ENCODE results near the gene DCTN5. TPM values are rescaled to one million over a fixed set of nuclear protein-coding genes. Genes with fewer than 3 reads are reported as not detected.
"Not testable (repeated sequence)": the region's sequence is repeated elsewhere in the genome, so short reads cannot be mapped to it uniquely, and the experiment has no call there.

DCTN5 gene
- total and polyA plus RNA-seq, 7 experiments from 2014 or later = 34.9 to 100 (median 54.0) TPM

- H3K4me1 Mint-ChIP-seq = peaks cover 0 to 3% (median 0%) of the 10 kb centered on the region in 7 donors
- H3K4me3 Mint-ChIP-seq = no peak overlapping the region
- H3K4me3 ChIP-seq (ENCODE audit: low read length) = no peak overlapping the region
- H3K27ac Mint-ChIP-seq = no peak overlapping the region
- peaks cover 0 to 4% of the 10 kb centered on the region in 2 donors for H3K27me3 ChIP-seq (ENCODE audit: control insufficient read depth in 2 of 2, insufficient read depth in 2 of 2, low read length in 2 of 2)
- no peak overlapping the region for H3K27ac ChIP-seq (ENCODE audit: low read depth, low read length)
- H3K9me3 ChIP-seq (ENCODE audit: control insufficient read depth in 2 of 3, low read length in 3 of 3) = no peaks in the 10 kb centered on the region
- no peaks in the 10 kb centered on the region for H3K36me3 ChIP-seq (ENCODE audit: control insufficient read depth in 2 of 3, insufficient read depth in 3 of 3, low read length in 3 of 3)
- no peaks in the 10 kb centered on the region for H3K4me1 ChIP-seq (ENCODE audit: control insufficient read depth in 2 of 2, insufficient read depth in 2 of 2, low read length in 2 of 2)
- H3K36me3 Mint-ChIP-seq = peaks cover 0 to 1% (median 0%) of the 10 kb centered on the region in 5 donors
- H3K9me3 Mint-ChIP-seq = peaks cover 0 to 12% (median 4%) of the 10 kb centered on the region in 11 donors
- intact Hi-C loops (cut with micrococcal nuclease) = no loop called here
- DNase-seq = no peak
- peaks cover 45 to 51% (median 47%) of the 10 kb centered on the region in 5 donors for H3K27me3 Mint-ChIP-seq
- POLR2A ChIA-PET = no interaction called here
- ATAC-seq = no peak
- CTCF ChIA-PET = no interaction called here
Measured at GRCh38 chr16:23716484-23716883, 75.2 kb downstream of the DCTN5 start.

DNA sequence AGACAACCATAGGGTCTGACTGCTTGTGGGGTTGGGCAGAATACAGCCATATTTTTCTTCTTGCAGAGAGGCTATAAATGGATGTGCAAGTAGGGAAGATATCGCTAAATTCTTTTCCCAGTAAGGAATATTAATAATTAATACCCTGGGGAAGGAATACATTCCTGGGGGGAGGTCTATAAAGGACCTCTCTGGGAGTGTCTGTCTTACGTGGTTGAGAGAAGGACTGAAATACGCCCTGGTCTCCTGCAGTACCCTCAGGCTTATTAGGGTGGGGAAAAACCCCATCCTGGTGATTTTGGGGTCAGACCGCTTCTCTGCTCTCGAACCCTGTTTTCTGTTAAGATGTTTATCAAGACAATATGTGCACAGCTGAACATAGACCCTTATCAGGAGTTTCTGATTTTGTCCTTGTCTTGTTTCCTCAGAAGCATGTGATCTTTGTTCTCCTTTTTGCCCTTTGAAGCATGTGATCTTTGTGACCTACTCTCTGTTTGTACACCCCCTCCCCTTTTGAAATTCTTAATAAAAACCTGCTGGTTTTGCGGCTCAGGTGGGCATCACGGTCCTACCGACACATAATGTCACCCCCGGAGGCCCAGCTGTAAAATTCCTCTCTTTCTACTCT lies 81.5 kb downstream of the DCTN5 start:
- H3K27ac ChIP-seq (ENCODE audit: low read depth, low read length); H3K4me1 Mint-ChIP-seq; POLR2A ChIA-PET; H3K36me3 Mint-ChIP-seq; DNase-seq; H3K9me3 ChIP-seq (ENCODE audit: control insufficient read depth in 2 of 3, low read length in 3 of 3); CTCF ChIA-PET; intact Hi-C loops (cut with micrococcal nuclease); H3K36me3 ChIP-seq (ENCODE audit: control insufficient read depth in 2 of 3, insufficient read depth in 3 of 3, low read length in 3 of 3); H3K27ac Mint-ChIP-seq; H3K4me3 ChIP-seq (ENCODE audit: low read length); ATAC-seq; H3K27me3 ChIP-seq (ENCODE audit: control insufficient read depth in 2 of 2, insufficient read depth in 2 of 2, low read length in 2 of 2); H3K4me3 Mint-ChIP-seq; H3K4me1 ChIP-seq (ENCODE audit: control insufficient read depth in 2 of 2, insufficient read depth in 2 of 2, low read length in 2 of 2): not testable (repeated sequence)
- Mint-ChIP-seq H3K9me3 (peaks cover 6 to 31% (median 10%) of the 10 kb centered on the region in 11 donors), H3K27me3 (peaks cover 16 to 30% (median 22%) of the 10 kb centered on the region in 5 donors)

DNA sequence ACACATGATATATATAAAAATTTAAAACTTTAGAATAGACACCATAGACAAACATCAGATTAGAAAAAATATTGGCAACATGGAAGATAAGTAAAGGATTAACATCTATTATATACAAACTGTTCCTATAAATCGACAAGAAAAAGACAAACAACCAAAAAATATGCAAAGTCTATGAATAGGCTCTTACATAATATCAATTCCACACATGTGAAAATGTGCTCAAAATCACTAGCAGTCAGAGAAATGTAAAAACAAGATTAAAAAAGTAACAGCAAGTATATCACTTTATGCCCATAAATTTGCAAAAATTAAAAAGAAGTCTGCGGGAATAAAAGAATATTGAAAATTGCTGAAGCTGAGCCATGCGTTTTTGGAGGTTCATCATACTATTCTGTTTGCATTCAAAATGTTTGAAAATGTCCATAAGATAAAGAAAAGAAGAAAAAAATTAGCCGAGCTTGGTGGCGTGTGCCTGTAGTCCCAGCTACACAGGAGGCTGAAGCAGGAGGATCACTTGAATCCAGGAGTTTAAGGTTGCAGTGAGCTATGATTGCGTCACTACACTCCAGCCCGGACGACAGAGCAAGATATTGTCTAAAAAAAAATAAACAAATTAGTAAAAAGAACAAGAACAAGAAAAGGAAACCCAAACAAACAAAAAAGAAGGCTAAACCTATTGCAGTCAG lies 83.0 kb downstream of the DCTN5 start:
- Histone ChIP-seq H3K4me1 (ENCODE audit: control insufficient read depth in 2 of 2, insufficient read depth in 2 of 2, low read length in 2 of 2) (no peaks in the 10 kb centered on the region), H3K27me3 (ENCODE audit: control insufficient read depth in 2 of 2, insufficient read depth in 2 of 2, low read length in 2 of 2) (peaks cover 0 to 2% of the 10 kb centered on the region in 2 donors), H3K4me3 (ENCODE audit: low read length) (no peak overlapping the region), H3K36me3 (ENCODE audit: control insufficient read depth in 2 of 3, insufficient read depth in 3 of 3, low read length in 3 of 3) (no peaks in the 10 kb centered on the region), H3K27ac (ENCODE audit: low read depth, low read length) (no peak overlapping the region), H3K9me3 (ENCODE audit: control insufficient read depth in 2 of 3, low read length in 3 of 3) (peaks cover 0 to 4% (median 0%) of the 10 kb centered on the region in 3 experiments)
- DNase-seq = no peak
- H3K36me3 Mint-ChIP-seq = peaks cover 0 to 6% (median 5%) of the 10 kb centered on the region in 5 donors
- H3K4me1 Mint-ChIP-seq = peaks cover 0 to 5% (median 4%) of the 10 kb centered on the region in 7 donors
- H3K27me3 Mint-ChIP-seq = peaks cover 10 to 26% (median 17%) of the 10 kb centered on the region in 5 donors
- H3K27ac Mint-ChIP-seq = no peak overlapping the region
- ChIA-PET POLR2A (no interaction called here), CTCF (no interaction called here)
- ATAC-seq = no peak
- peaks cover 6 to 31% (median 10%) of the 10 kb centered on the region in 11 donors for H3K9me3 Mint-ChIP-seq
- no peak overlapping the region for H3K4me3 Mint-ChIP-seq
- intact Hi-C loops (cut with micrococcal nuclease) = no loop called here

DNA sequence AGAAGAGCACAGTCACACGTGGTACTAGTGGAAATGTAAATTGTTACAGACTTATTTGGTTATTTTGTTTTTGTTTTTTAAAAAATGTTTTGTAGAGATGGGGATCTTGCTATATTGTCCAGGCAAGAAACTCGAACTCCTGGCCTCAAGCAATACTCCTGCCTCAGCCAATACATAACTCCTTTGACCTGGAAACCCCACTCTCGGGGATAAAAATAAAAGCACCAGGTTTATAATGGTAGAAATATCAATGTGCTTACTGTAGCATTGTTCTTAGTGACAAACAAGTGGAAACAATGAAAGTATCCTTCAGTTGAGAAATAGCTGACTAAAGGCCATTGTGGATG lies 83.5 kb downstream of the DCTN5 start:
- Mint-ChIP-seq H3K27ac (no peak overlapping the region), H3K36me3 (peaks cover 0 to 6% (median 5%) of the 10 kb centered on the region in 5 donors), H3K27me3 (peaks cover 13 to 32% (median 20%) of the 10 kb centered on the region in 5 donors), H3K4me1 (peaks cover 0 to 6% (median 4%) of the 10 kb centered on the region in 7 donors), H3K4me3 (no peak overlapping the region), H3K9me3 (peaks cover 6 to 31% (median 10%) of the 10 kb centered on the region in 11 donors)
- H3K36me3 ChIP-seq (ENCODE audit: control insufficient read depth in 2 of 3, insufficient read depth in 3 of 3, low read length in 3 of 3) = no peaks in the 10 kb centered on the region
- no peak for DNase-seq
- ChIA-PET POLR2A (no interaction called here), CTCF (interaction anchor here (0.6 kb wide), 1 partner anchor 751 kb away, joined by 3 read pairs; no protein-coding TSS in a partner anchor)
- intact Hi-C loops (cut with micrococcal nuclease) = no loop called here
- peaks cover 0 to 4% (median 0%) of the 10 kb centered on the region in 3 experiments for H3K9me3 ChIP-seq (ENCODE audit: control insufficient read depth in 2 of 3, low read length in 3 of 3)
- no peaks in the 10 kb centered on the region for H3K4me1 ChIP-seq (ENCODE audit: control insufficient read depth in 2 of 2, insufficient read depth in 2 of 2, low read length in 2 of 2)
- H3K27me3 ChIP-seq (ENCODE audit: control insufficient read depth in 2 of 2, insufficient read depth in 2 of 2, low read length in 2 of 2) = peaks cover 0 to 2% of the 10 kb centered on the region in 2 donors
- no peak for ATAC-seq
- H3K4me3 ChIP-seq (ENCODE audit: low read length) = no peak overlapping the region
- no peak overlapping the region for H3K27ac ChIP-seq (ENCODE audit: low read depth, low read length)

GRCh38 chr16:23726710-23727109 lies 85.4 kb downstream of the DCTN5 start:
- no peak overlapping the region for H3K27ac Mint-ChIP-seq
- H3K4me3 Mint-ChIP-seq = no peak overlapping the region
- Histone ChIP-seq H3K36me3 (ENCODE audit: control insufficient read depth in 2 of 3, insufficient read depth in 3 of 3, low read length in 3 of 3) (no peaks in the 10 kb centered on the region), H3K27me3 (ENCODE audit: control insufficient read depth in 2 of 2, insufficient read depth in 2 of 2, low read length in 2 of 2) (no peaks in the 10 kb centered on the region), H3K4me1 (ENCODE audit: control insufficient read depth in 2 of 2, insufficient read depth in 2 of 2, low read length in 2 of 2) (no peaks in the 10 kb centered on the region), H3K4me3 (ENCODE audit: low read length) (no peak overlapping the region), H3K27ac (ENCODE audit: low read depth, low read length) (no peak overlapping the region), H3K9me3 (ENCODE audit: control insufficient read depth in 2 of 3, low read length in 3 of 3) (peaks cover 0 to 4% (median 0%) of the 10 kb centered on the region in 3 experiments)
- ChIA-PET POLR2A (no interaction called here), CTCF (no interaction called here)
- peaks cover 0 to 6% (median 5%) of the 10 kb centered on the region in 5 donors for H3K36me3 Mint-ChIP-seq
- peaks cover 0 to 8% (median 4%) of the 10 kb centered on the region in 7 donors for H3K4me1 Mint-ChIP-seq
- H3K9me3 Mint-ChIP-seq = peaks cover 3 to 21% (median 7%) of the 10 kb centered on the region in 11 donors
- DNase-seq (no peak), ATAC-seq (no peak)
- intact Hi-C loops (cut with micrococcal nuclease) = no loop called here
- peaks cover 13 to 33% (median 19%) of the 10 kb centered on the region in 5 donors for H3K27me3 Mint-ChIP-seq

Other genes with a start within 250 kb of the DCTN5 start
- 10 to 100 TPM; 16.1 to 28.4 (median 22.6) TPM for gene COG7, start 188.3 kb upstream of the DCTN5 start, total RNA-seq
- 10 to 100 TPM in 1 of 2 donors, 1 to 10 TPM in 1; 9.6 to 12.9 TPM for gene COG7, start 188.3 kb upstream of the DCTN5 start, polyA plus RNA-seq
- gene GGA2, start 131.0 kb upstream of the DCTN5 start, total RNA-seq = 100 to 1,000 TPM in 4 of 5 experiments, 10 to 100 TPM in 1; 99.3 to 138 (median 104) TPM
- 10 to 100 TPM; 41.7 to 44.6 TPM for gene GGA2, start 131.0 kb upstream of the DCTN5 start, polyA plus RNA-seq
- gene EARS2, start 84.1 kb upstream of the DCTN5 start, total RNA-seq = 10 to 100 TPM; 10.6 to 19.2 (median 15.1) TPM
- gene EARS2, start 84.1 kb upstream of the DCTN5 start, polyA plus RNA-seq = 10 to 100 TPM; 14.0 to 15.7 TPM
- 10 to 100 TPM; 43.4 to 54.4 (median 51.0) TPM for gene UBFD1, start 83.7 kb upstream of the DCTN5 start, total RNA-seq
- gene UBFD1, start 83.7 kb upstream of the DCTN5 start, polyA plus RNA-seq = 10 to 100 TPM in 1 of 2 donors, 1 to 10 TPM in 1; 8.3 to 16.7 TPM
- 10 to 100 TPM; 24.2 to 85.3 (median 38.2) TPM for gene NDUFAB1, start 45.1 kb upstream of the DCTN5 start, total RNA-seq
- 100 to 1,000 TPM; 167 to 209 TPM for gene NDUFAB1, start 45.1 kb upstream of the DCTN5 start, polyA plus RNA-seq
- gene PALB2, start 156 bp upstream of the DCTN5 start, total RNA-seq = 10 to 100 TPM in 4 of 5 experiments, 1 to 10 TPM in 1; 6.2 to 27.2 (median 14.4) TPM
- 10 to 100 TPM in 1 of 2 donors, 1 to 10 TPM in 1; 5.9 to 10.0 TPM for gene PALB2, start 156 bp upstream of the DCTN5 start, polyA plus RNA-seq
- gene PLK1, start 37.4 kb downstream of the DCTN5 start, total RNA-seq = 10 to 100 TPM in 1 of 5 experiments, 1 to 10 TPM in 3, under 1 TPM in 1; 0.45 to 65.0 (median 3.2) TPM
- gene PLK1, start 37.4 kb downstream of the DCTN5 start, polyA plus RNA-seq = under 1 TPM; 0.16 to 0.35 TPM
- gene ERN2, start 71.8 kb downstream of the DCTN5 start, total RNA-seq = not detected
- not detected for gene ERN2, start 71.8 kb downstream of the DCTN5 start, polyA plus RNA-seq
- not detected for gene CHP2, start 113.6 kb downstream of the DCTN5 start, total RNA-seq
- gene CHP2, start 113.6 kb downstream of the DCTN5 start, polyA plus RNA-seq = not detected
- gene PRKCB, start 194.5 kb downstream of the DCTN5 start, total RNA-seq = 100 to 1,000 TPM in 1 of 5 experiments, 10 to 100 TPM in 4; 72.5 to 180 (median 73.1) TPM
- 10 to 100 TPM; 32.4 to 56.2 TPM for gene PRKCB, start 194.5 kb downstream of the DCTN5 start, polyA plus RNA-seq

Data from naive thymus-derived CD4-positive, alpha-beta T cell (primary cell).